PC-3 (cell line): ENCODE data around the gene GTPBP2. TPM values are rescaled to one million over a fixed set of nuclear protein-coding genes. Genes with fewer than 3 reads are reported as not detected.

Experiments used
- ATAC-seq: fragments of 200-7000 bp; cut with Tn5 transposase; 2 replicates; pipeline ENCODE4 v1.9.1; 2020; ENCODE audit warnings: mild to moderate bottlenecking, moderate library complexity
- BruUV-seq: library from RNA; stranded (reverse); fragments of 400-500 nt; replicated peaks from 2 replicates; lab custom pipeline; 2021; lab: Mats Ljungman, UMichigan
- CTCF ChIA-PET: fragments of 300-600 bp; sonication (Branson Sonifier 250); formaldehyde crosslinking; loops from one replicate; lab custom pipeline; 2022; ENCODE audit warnings: antibody characterized with exemption; lab: Charles Lee
- POLR2A ChIA-PET: fragments of 300-600 bp; sonication (Branson Sonifier 250); formaldehyde crosslinking; loops from one replicate; lab custom pipeline; 2022; ENCODE audit warnings: antibody characterized with exemption; ENCODE audit not compliant: unreplicated experiment; lab: Charles Lee
- DNase-seq: peaks from one replicate; pipeline ENCODE4 v3.0.0-alpha.2; 2015
- H2AFZ ChIP-seq: fragments of 300-600 bp; sonication (generic); 2 replicates; pipeline ENCODE4 v1.6.0; 2016; ENCODE audit warnings: antibody characterized with exemption, low read length
- H3F3A ChIP-seq: fragments of 300-600 bp; sonication (generic); one replicate; pipeline ENCODE4 v1.6.0; 2017; ENCODE audit warnings: antibody characterized with exemption, low read length, control low read depth, mild to moderate bottlenecking; ENCODE audit not compliant: unreplicated experiment
- H3K27ac ChIP-seq: fragments of 300-600 bp; sonication (generic); 2 replicates; pipeline ENCODE4 v1.5.1; 2016; ENCODE audit warnings: mild to moderate bottlenecking, low read length
- H3K27me3 ChIP-seq: fragments of 300-600 bp; sonication (generic); 2 replicates; pipeline ENCODE4 v1.6.1; 2016; ENCODE audit warnings: low read length, mixed read lengths
- H3K36me3 ChIP-seq: fragments of 300-600 bp; sonication (generic); 2 replicates; pipeline ENCODE4 v1.6.1; 2016; ENCODE audit warnings: low read depth, mixed run types, low read length, mixed read lengths
- H3K4me1 ChIP-seq: fragments of 300-600 bp; sonication (generic); 2 replicates; pipeline ENCODE4 v1.5.1; 2016; ENCODE audit warnings: low read length; ENCODE audit not compliant: insufficient read depth
- H3K4me2 ChIP-seq: fragments of 300-600 bp; sonication (generic); 2 replicates; pipeline ENCODE4 v1.6.0; 2016; ENCODE audit warnings: low read length
- H3K4me3 ChIP-seq: fragments of 300-600 bp; sonication (generic); 2 replicates; pipeline ENCODE4 v1.5.1; 2016; ENCODE audit warnings: mild to moderate bottlenecking, low read length, mixed read lengths
- H3K79me2 ChIP-seq: fragments of 300-600 bp; sonication (generic); 2 replicates; pipeline ENCODE4 v1.6.1; 2017; ENCODE audit warnings: low read length, mixed read lengths
- H3K9ac ChIP-seq: fragments of 300-600 bp; sonication (generic); 2 replicates; pipeline ENCODE4 v1.6.0; 2016; ENCODE audit warnings: mild to moderate bottlenecking, low read length
- H3K9me2 ChIP-seq: fragments of 300-600 bp; sonication (generic); replicated peaks from 2 replicates; pipeline ENCODE4 v1.6.1; 2016; ENCODE audit warnings: mixed run types, low read length, mixed read lengths
- H3K9me3 ChIP-seq: fragments of 300-600 bp; sonication (generic); 2 replicates; pipeline ENCODE4 v1.6.1; 2016; ENCODE audit warnings: low read length, mixed read lengths
- H4K20me1 ChIP-seq: fragments of 300-600 bp; sonication (generic); 2 replicates; pipeline ENCODE4 v1.6.1; 2016; ENCODE audit warnings: low read length, mixed read lengths
- CTCF ChIP-seq: fragments of 300-600 bp; sonication (generic); conservative IDR thresholded peaks from 2 replicates; pipeline ENCODE4 v1.5.1; 2017; ENCODE audit warnings: antibody characterized with exemption, low read depth, mild to moderate bottlenecking, low read length
- EZH2 ChIP-seq: fragments of 300-600 bp; sonication (generic); IDR thresholded peaks from one replicate; pipeline ENCODE4 v1.6.1; 2017; ENCODE audit warnings: antibody characterized with exemption, mild to moderate bottlenecking, low read length; ENCODE audit not compliant: unreplicated experiment
- EZH2phosphoT487 ChIP-seq: fragments of 300-600 bp; sonication (generic); IDR thresholded peaks from 2 replicates; pipeline ENCODE4 v1.6.1; 2018; ENCODE audit warnings: mild to moderate bottlenecking, antibody characterized with exemption, low read length, borderline replicate concordance
- intact Hi-C: fragments of 100-400 bp; cut with micrococcal nuclease; formaldehyde crosslinking; loops from 2 replicates; pipeline ENCODE4 v1.9.0; 2023
- total RNA-seq: library from RNA; depleted of rRNA; stranded (reverse); fragments of >200 nt; gene quantifications from 2 replicates; pipeline ENCODE4 v1.2.3, GENCODE V29; 2014

The GTPBP2 gene
- total RNA-seq, 1 experiment from 2014 or later: 38.1 TPM

- no peak overlapping the region for H3K9ac ChIP-seq
- no peaks in the 10 kb centered on the region for H4K20me1 ChIP-seq
- no peaks in the 10 kb centered on the region for H3F3A ChIP-seq
- H3K27me3 ChIP-seq: no peaks in the 10 kb centered on the region
- ATAC-seq: no peak
- H3K36me3 ChIP-seq: peaks cover 15% of the 10 kb centered on the region
- POLR2A ChIA-PET: no interaction called here
- H3K4me2 ChIP-seq: no peak overlapping the region
- no peak for TF ChIP-seq EZH2
- TF ChIP-seq CTCF: no peak
- TF ChIP-seq EZH2phosphoT487: no peak
- H3K9me3 ChIP-seq: no peaks in the 10 kb centered on the region
- CTCF ChIA-PET: no interaction called here
- no peak overlapping the region for H3K4me3 ChIP-seq
- H3K27ac ChIP-seq: no peak overlapping the region
- peaks cover 12% of the 10 kb centered on the region for H3K79me2 ChIP-seq
- DNase-seq: no peak
- H2AFZ ChIP-seq: no peak overlapping the region
- intact Hi-C loops: no loop called here
- H3K4me1 ChIP-seq: no peaks in the 10 kb centered on the region
- no peaks in the 10 kb centered on the region for H3K9me2 ChIP-seq
- no TSS peak for BruUV-seq
Measured at GRCh38 chr6:43645613-43645964, 16.5 kb upstream of the GTPBP2 start.

GRCh38 chr6:43644940-43645612 is 16.0 kb upstream of the GTPBP2 start, which contains the start of gene RSPH9:
Gene RSPH9, plus strand, starts transcription at chr6:43645036. Its CDS starts 63 bp downstream, at chr6:43645099.
- no TSS peak for BruUV-seq
- no peaks in the 10 kb centered on the region for H3K9me3 ChIP-seq
- no peak within 1 kb of the TSS for H3K9ac ChIP-seq
- intact Hi-C loops: no loop called here
- H3K36me3 ChIP-seq: peaks cover 21% of the 10 kb centered on the region
- H3K27me3 ChIP-seq: no peaks in the 10 kb centered on the region
- no peaks in the 10 kb centered on the region for H3K4me1 ChIP-seq
- H2AFZ ChIP-seq: no peak within 1 kb of the TSS
- H3K79me2 ChIP-seq: peaks cover 17% of the 10 kb centered on the region
- H4K20me1 ChIP-seq: no peaks in the 10 kb centered on the region
- no peak for DNase-seq
- CTCF ChIA-PET: no interaction called here
- H3K4me2 ChIP-seq: no peak within 1 kb of the TSS
- no peak within 1 kb of the TSS for H3K4me3 ChIP-seq
- H3K9me2 ChIP-seq: no peaks in the 10 kb centered on the region
- no peaks in the 10 kb centered on the region for H3F3A ChIP-seq
- POLR2A ChIA-PET: no interaction called here
- TF ChIP-seq EZH2phosphoT487 (no peak), CTCF (no peak)
- H3K27ac ChIP-seq: no peak within 1 kb of the TSS
- ATAC-seq: no peak

- Histone ChIP-seq H3F3A (no peaks in the 10 kb centered on the region), H3K4me2 (no peak overlapping the region), H2AFZ (no peak overlapping the region), H3K79me2 (peaks cover 65% of the 10 kb centered on the region), H3K36me3 (peaks cover 36% of the 10 kb centered on the region), H3K27ac (no peak overlapping the region), H4K20me1 (peaks cover 4% of the 10 kb centered on the region; the same call in 1 of the 2 replicates), H3K9ac (no peak overlapping the region), H3K27me3 (no peaks in the 10 kb centered on the region), H3K9me2 (no peaks in the 10 kb centered on the region), H3K4me3 (no peak overlapping the region), H3K9me3 (no peaks in the 10 kb centered on the region), H3K4me1 (peaks cover 21% of the 10 kb centered on the region)
- TF ChIP-seq EZH2 (no peak), EZH2phosphoT487 (no peak), CTCF (no peak)
- no TSS peak for BruUV-seq
- ATAC-seq (no peak), DNase-seq (no peak)
- ChIA-PET CTCF (no interaction called here), POLR2A (interaction anchor here (0.7 kb wide), 1 partner anchor 358 kb away, joined by 4 read pairs; no protein-coding TSS in a partner anchor)
- intact Hi-C loops: no loop called here
Measured at GRCh38 chr6:43639984-43640800, 11.1 kb upstream of the GTPBP2 start.
